ENCODE measurements around the gene RSRC1. TPM values are rescaled to one million over a fixed set of nuclear protein-coding genes. Genes with fewer than 3 reads are reported as not detected.

Gene RSRC1
- total RNA-seq, 1 donor from 2014 or later = 45.6 TPM

DNA sequence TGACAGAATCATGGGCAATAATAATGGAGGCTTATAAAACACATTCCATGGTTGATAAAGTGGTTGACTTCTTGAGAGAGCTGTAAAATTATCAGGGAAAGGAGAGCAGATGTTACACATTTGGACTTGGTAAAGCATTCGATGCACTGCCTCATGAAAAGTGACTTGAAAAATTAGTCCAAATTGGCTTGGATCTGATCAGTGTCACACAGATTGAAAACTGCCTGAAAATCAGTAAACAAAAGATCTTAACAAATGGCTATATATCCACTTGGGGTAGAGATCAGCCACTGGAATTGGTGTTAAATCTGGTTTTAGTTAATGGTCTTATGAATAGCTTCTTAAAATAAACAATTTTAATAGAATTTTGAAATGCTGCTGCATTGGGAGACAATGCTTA, 24.0 kb upstream of the RSRC1 start:
- DNase-seq (ENCODE audit: low read depth) = no peak
- TF ChIP-seq, protein P1, sequence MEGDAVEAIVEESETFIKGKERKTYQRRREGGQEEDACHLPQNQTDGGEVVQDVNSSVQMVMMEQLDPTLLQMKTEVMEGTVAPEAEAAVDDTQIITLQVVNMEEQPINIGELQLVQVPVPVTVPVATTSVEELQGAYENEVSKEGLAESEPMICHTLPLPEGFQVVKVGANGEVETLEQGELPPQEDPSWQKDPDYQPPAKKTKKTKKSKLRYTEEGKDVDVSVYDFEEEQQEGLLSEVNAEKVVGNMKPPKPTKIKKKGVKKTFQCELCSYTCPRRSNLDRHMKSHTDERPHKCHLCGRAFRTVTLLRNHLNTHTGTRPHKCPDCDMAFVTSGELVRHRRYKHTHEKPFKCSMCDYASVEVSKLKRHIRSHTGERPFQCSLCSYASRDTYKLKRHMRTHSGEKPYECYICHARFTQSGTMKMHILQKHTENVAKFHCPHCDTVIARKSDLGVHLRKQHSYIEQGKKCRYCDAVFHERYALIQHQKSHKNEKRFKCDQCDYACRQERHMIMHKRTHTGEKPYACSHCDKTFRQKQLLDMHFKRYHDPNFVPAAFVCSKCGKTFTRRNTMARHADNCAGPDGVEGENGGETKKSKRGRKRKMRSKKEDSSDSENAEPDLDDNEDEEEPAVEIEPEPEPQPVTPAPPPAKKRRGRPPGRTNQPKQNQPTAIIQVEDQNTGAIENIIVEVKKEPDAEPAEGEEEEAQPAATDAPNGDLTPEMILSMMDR (conservative IDR thresholded peaks at IDR 0.05; ENCODE audit: low read depth, low read length) = no peak
- H3K4me3 ChIP-seq (ENCODE audit: low read depth, low read length) = no peak overlapping the region

DNA sequence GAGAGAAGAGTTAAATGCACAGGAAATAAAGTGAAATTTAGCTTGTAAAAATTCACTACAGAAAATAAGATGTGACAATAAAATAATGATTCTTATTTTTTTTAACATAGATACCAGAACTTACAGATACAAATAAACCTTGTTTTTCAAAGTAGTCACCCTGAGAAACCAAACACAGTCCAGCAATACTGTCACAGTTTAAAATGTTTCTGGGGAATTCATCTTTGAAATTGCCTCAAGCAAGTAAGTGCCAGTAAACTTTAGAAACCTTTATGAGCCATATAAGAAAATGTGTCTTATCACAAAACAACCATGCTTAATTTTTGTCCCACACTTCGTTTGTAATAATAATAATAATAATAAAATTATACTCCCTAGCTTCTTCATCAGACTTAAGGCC, 23.5 kb upstream of the RSRC1 start:
- TF ChIP-seq, protein P1 (conservative IDR thresholded peaks at IDR 0.05; ENCODE audit: low read depth, low read length) = no peak
- DNase-seq (ENCODE audit: low read depth) = no peak
- H3K4me3 ChIP-seq (ENCODE audit: low read depth, low read length) = no peak overlapping the region

DNA sequence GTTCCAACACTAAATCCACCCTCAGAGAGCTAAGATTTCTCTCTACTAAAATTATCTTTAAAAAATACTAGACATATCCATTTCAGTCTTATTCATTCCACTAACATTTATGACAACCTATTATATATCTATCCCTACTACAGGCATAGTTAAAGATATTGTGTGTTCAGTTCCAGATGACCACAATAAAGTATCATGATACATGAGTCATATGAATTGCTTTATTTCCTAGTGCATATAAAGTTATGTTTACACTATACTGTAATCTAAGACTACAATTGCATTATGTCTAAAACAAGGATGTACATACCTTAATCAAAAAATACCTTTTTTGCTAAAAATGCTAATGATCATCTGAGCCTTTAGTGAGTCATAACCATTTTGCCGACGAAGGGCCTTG, 23.1 kb upstream of the RSRC1 start:
- TF ChIP-seq, protein P1 (conservative IDR thresholded peaks at IDR 0.05; ENCODE audit: low read depth, low read length) = no peak
- no peak overlapping the region for H3K4me3 ChIP-seq (ENCODE audit: low read depth, low read length)
- no peak for DNase-seq (ENCODE audit: low read depth)

GRCh38 chr3:158091531-158091930, 18.4 kb upstream of the RSRC1 start:
- TF ChIP-seq, protein P1 (conservative IDR thresholded peaks at IDR 0.05; ENCODE audit: low read depth, low read length) = peak; percentile 49
- no peak overlapping the region for H3K4me3 ChIP-seq (ENCODE audit: low read depth, low read length)
- no peak for DNase-seq (ENCODE audit: low read depth)

DNA sequence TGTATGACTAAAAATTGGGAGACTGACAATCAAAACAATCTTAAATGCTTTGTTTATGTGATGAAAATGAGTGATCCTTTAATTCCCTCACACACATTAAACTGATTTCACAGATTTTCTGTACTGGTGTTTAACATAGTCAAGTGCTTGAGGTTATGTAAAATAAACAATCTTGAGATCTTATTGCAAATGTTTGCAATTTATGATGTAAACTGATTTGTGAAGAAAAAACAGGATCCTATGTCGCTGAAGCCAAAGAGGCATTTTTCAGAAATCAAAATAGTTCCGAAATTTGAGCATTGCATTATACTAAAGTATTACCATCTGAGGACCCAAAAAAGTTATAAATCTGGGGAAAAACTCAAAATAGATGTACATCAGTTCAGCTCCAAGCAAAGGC, 16.4 kb upstream of the RSRC1 start:
- TF ChIP-seq, protein P1 (conservative IDR thresholded peaks at IDR 0.05; ENCODE audit: low read depth, low read length) = no peak
- DNase-seq (ENCODE audit: low read depth) = no peak
- H3K4me3 ChIP-seq (ENCODE audit: low read depth, low read length) = no peak overlapping the region

DNA sequence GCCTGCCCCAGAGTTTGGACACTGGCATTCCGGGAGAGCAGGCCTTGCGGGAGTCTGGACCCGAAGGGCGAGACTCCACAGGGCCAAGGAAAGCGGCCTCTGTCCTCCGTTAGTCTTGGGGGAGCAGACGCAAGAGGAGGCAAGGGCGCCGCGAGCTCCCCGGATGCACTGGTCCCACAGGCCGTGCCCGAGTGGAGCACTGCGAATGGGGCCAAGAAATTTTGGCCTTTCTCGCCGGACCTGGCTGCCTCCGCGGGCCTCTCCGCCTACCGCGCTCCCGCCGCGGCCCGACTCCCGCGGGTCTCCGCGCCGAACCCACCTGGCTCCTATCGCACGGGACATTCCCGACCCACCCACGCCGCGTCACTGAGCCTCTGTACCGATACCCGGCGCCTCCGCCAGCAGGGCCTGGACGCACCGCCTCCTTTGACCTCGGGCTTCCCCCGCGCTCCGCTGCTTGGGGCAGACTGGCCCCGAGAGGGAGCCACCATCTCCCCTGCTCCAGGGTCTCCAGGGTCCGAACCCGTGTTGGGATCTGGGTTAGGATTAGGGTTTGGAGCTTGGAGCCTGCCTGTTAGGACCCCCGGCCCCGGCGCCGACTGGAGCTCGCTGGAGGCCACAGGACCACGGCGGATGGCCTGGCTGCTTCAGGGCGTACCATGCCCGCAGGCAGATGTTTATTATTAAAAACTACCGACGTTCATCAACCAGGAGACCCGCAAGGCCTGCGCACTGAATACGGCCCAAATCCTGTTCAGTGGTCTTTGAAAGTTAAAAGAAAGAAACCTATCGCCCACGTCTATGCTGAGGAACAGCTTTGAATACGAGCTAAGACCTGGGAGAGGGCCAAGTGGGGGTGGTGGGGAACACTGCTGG, 15.4 kb upstream of the RSRC1 start:
- H3K4me3 ChIP-seq (ENCODE audit: low read depth, low read length) = no peak overlapping the region
- DNase-seq (ENCODE audit: low read depth) = no peak
- TF ChIP-seq, protein P1 (conservative IDR thresholded peaks at IDR 0.05; ENCODE audit: low read depth, low read length) = no peak
